Measurements from ENCODE around the gene OGFOD3. TPM values are rescaled to one million over a fixed set of nuclear protein-coding genes. Genes with fewer than 3 reads are reported as not detected.

The OGFOD3 gene
- total and polyA plus RNA-seq, 2 donors (not counting 3 experiments of a cell fraction or from before 2014, with no cell fraction given): 31.7 to 34.8 TPM

DNA sequence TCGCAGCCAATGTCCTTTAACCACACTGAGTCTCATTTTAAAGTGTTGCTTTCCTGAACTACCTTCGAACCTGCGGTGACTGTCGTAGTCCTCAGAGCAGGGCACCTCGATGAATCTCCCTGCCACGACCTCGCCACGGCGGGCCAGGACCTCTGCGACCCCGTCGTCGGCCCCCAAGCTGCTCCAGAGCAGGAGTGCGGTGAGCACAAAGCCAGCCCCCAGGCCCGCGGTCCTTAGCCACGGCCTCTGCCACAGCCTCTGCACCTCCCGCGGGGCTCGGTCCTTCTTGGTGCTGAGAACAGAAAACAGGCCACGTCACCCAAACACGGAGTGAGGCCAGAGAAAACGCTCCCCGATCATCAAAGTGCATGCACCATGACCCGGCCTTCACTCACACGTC, 3.0 kb downstream of the OGFOD3 start:
- TF ChIP-seq MYC (IDR thresholded peaks at IDR 0.05; ENCODE audit: low read depth, low read length) (no peak), POLR2AphosphoS5 (IDR thresholded peaks at IDR 0.05; ENCODE audit: insufficient read depth, low read depth, low read length) (no peak), FOS (IDR thresholded peaks at IDR 0.05; ENCODE audit: borderline replicate concordance, insufficient read depth, low read length) (no peak), GATA2 (IDR thresholded peaks at IDR 0.05; ENCODE audit: insufficient read depth, insufficient read length, low read depth, low read length) (no peak), POLR2A (IDR thresholded peaks at IDR 0.05; ENCODE audit: low read depth, low read length) (no peak), JUN (IDR thresholded peaks at IDR 0.05; ENCODE audit: borderline replicate concordance, insufficient read depth, insufficient read length, low read depth) (no peak), EZH2 (IDR thresholded peaks at IDR 0.05; ENCODE audit: borderline replicate concordance, low read depth, low read length, severe bottlenecking) (no peak)
- TF ChIP-seq, protein P1, sequence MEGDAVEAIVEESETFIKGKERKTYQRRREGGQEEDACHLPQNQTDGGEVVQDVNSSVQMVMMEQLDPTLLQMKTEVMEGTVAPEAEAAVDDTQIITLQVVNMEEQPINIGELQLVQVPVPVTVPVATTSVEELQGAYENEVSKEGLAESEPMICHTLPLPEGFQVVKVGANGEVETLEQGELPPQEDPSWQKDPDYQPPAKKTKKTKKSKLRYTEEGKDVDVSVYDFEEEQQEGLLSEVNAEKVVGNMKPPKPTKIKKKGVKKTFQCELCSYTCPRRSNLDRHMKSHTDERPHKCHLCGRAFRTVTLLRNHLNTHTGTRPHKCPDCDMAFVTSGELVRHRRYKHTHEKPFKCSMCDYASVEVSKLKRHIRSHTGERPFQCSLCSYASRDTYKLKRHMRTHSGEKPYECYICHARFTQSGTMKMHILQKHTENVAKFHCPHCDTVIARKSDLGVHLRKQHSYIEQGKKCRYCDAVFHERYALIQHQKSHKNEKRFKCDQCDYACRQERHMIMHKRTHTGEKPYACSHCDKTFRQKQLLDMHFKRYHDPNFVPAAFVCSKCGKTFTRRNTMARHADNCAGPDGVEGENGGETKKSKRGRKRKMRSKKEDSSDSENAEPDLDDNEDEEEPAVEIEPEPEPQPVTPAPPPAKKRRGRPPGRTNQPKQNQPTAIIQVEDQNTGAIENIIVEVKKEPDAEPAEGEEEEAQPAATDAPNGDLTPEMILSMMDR (IDR thresholded peaks at IDR 0.05; ENCODE audit: extremely low read depth in 1 of 2, insufficient read depth in 1 of 2, low read depth in 1 of 2, low read length in 2 of 2): no peak
- TF ChIP-seq, protein P2, sequence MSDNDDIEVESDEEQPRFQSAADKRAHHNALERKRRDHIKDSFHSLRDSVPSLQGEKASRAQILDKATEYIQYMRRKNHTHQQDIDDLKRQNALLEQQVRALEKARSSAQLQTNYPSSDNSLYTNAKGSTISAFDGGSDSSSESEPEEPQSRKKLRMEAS (IDR thresholded peaks at IDR 0.05; ENCODE audit: insufficient read depth, insufficient read length): no peak
- no peak overlapping the region for H2AFZ ChIP-seq (ENCODE audit: low read depth, low read length)
- dilution Hi-C loops (cut with MboI; ENCODE audit: extremely low pct_ligation_motif_present, low sequenced_read_pairs): no loop called here
- peaks cover 12% of the 10 kb centered on the region for H3K4me1 ChIP-seq (ENCODE audit: control insufficient read depth, extremely low read depth, insufficient read depth, low read length)
- H3K9me3 ChIP-seq (replicated peaks; ENCODE audit: control insufficient read depth, insufficient read depth, low read length): no peaks in the 10 kb centered on the region
- H3K27ac ChIP-seq (ENCODE audit: insufficient read depth, low read depth, low read length): no peak overlapping the region
- no peaks in the 10 kb centered on the region for H3K79me2 ChIP-seq (ENCODE audit: control insufficient read depth, insufficient read depth, low read length)
- H4K20me1 ChIP-seq (replicated peaks; ENCODE audit: control insufficient read depth, extremely low read depth, insufficient read depth, low read length): no peaks in the 10 kb centered on the region
- ChIA-PET POLR2A (no interaction called here), CTCF (interaction anchor here (0.8 kb wide), 2 partner anchors 65 to 168 kb away, joined by 3 to 4 read pairs; no protein-coding TSS in a partner anchor)
- intact Hi-C loops (cut with micrococcal nuclease): loop anchor here (5.0 to 10.0 kb wide), 3 partner anchors 118 to 381 kb away; partner anchors contain the start of genes DCXR and RAC3
- no peaks in the 10 kb centered on the region for H3K9me1 ChIP-seq (replicated peaks; ENCODE audit: control insufficient read depth, extremely low read depth, insufficient read depth, low read length)
- H3K4me2 ChIP-seq (ENCODE audit: insufficient read depth, low read length): no peak overlapping the region
- no peak overlapping the region for H3K9ac ChIP-seq (replicated peaks; ENCODE audit: extremely low read depth, insufficient read depth, low read length)
- no peaks in the 10 kb centered on the region for H3K36me3 ChIP-seq (ENCODE audit: control insufficient read depth in 2 of 2, extremely low read depth in 1 of 2, insufficient read depth in 2 of 2, low read length in 2 of 2)
- FAIRE-seq (no peak), DNase-seq (ENCODE audit: low read depth, low spot score) (no peak)
- BruUV-seq (replicated peaks): no TSS peak
- H3K4me3 ChIP-seq (replicated peaks in 1 of 3; ENCODE audit: insufficient read depth in 1 of 3, low read depth in 1 of 3, low read length in 3 of 3): no peak overlapping the region
- H3K27me3 ChIP-seq (ENCODE audit: control insufficient read depth in 2 of 2, insufficient read depth in 2 of 2, low read length in 2 of 2): no peaks in the 10 kb centered on the region

Data from endothelial cell of umbilical vein (primary cell).